Astrocyte (in vitro differentiated cells and primary cell): Measurements from ENCODE around the gene ARPC5. TPM values are rescaled to one million over a fixed set of nuclear protein-coding genes. Genes with fewer than 3 reads are reported as not detected.

ENCODE experiments used
- DNase-seq: peaks from one replicate; pipeline ENCODE4 v3.0.0-alpha.2; 2010; ENCODE audit warnings: low read depth
- FAIRE-seq: peaks from 2 replicates; lab custom pipeline; 2011; peaks lifted over from hg19 to GRCh38; lab: Jason Lieb, UNC
- H2AFZ ChIP-seq: 2 replicates; pipeline ENCODE4 v1.6.0; 2012; ENCODE audit warnings: low read depth, low read length, inconsistent platforms
- H3K27ac ChIP-seq: 2 replicates; pipeline ENCODE4 v1.5.1; 2011; ENCODE audit warnings: low read depth, low read length, inconsistent platforms
- H3K27me3 ChIP-seq: 2 replicates; pipeline ENCODE4 v1.6.0; 2011; ENCODE audit warnings: low read length, inconsistent platforms; ENCODE audit not compliant: insufficient read depth
- H3K36me3 ChIP-seq: 2 replicates; pipeline ENCODE4 v1.5.1; 2011; ENCODE audit warnings: low read length, inconsistent platforms; ENCODE audit not compliant: insufficient read depth
- H3K4me1 ChIP-seq: 2 replicates; pipeline ENCODE4 v1.5.1; 2011; ENCODE audit warnings: low read length, inconsistent platforms; ENCODE audit not compliant: insufficient read depth
- H3K4me2 ChIP-seq: 2 replicates; pipeline ENCODE4 v1.6.0; 2012; ENCODE audit warnings: low read length, inconsistent platforms
- H3K4me3 ChIP-seq: 2 replicates; pipeline ENCODE4 v1.5.1; 2011; ENCODE audit warnings: low read depth, mild to moderate bottlenecking, low read length, inconsistent platforms; ENCODE audit not compliant: insufficient read depth
- H3K79me2 ChIP-seq: 2 replicates; pipeline ENCODE4 v1.6.0; 2012; ENCODE audit warnings: mild to moderate bottlenecking, low read length, inconsistent platforms; ENCODE audit not compliant: insufficient read depth
- H3K9ac ChIP-seq: 2 replicates; pipeline ENCODE4 v1.6.0; 2012; ENCODE audit warnings: mild to moderate bottlenecking, low read length, inconsistent platforms
- H3K9me3 ChIP-seq: 2 replicates; pipeline ENCODE4 v1.5.1; 2012; ENCODE audit warnings: low read depth, mild to moderate bottlenecking, low read length, inconsistent platforms; ENCODE audit not compliant: insufficient read depth
- H4K20me1 ChIP-seq: 2 replicates; pipeline ENCODE4 v1.6.0; 2012; ENCODE audit warnings: low read length, inconsistent platforms; ENCODE audit not compliant: insufficient read depth
- H3K27ac Mint-ChIP-seq: one replicate; pipeline ENCODE4 v1.8.0; 2021; ENCODE audit warnings: mild to moderate bottlenecking, mixed read lengths; ENCODE audit not compliant: unreplicated experiment
- H3K27me3 Mint-ChIP-seq: one replicate; pipeline ENCODE4 v1.8.0; 2021; ENCODE audit warnings: low read depth, mixed read lengths; ENCODE audit not compliant: unreplicated experiment
- H3K36me3 Mint-ChIP-seq: one replicate; pipeline ENCODE4 v1.8.0; 2021; ENCODE audit warnings: low read depth, mixed read lengths; ENCODE audit not compliant: unreplicated experiment
- H3K4me1 Mint-ChIP-seq: one replicate; pipeline ENCODE4 v1.8.0; 2021; ENCODE audit warnings: low read depth, mixed read lengths; ENCODE audit not compliant: unreplicated experiment
- H3K4me3 Mint-ChIP-seq: one replicate; pipeline ENCODE4 v1.8.0; 2021; ENCODE audit warnings: mild to moderate bottlenecking, moderate library complexity, mixed read lengths; ENCODE audit not compliant: unreplicated experiment
- H3K9me3 Mint-ChIP-seq: one replicate; pipeline ENCODE4 v1.8.0; 2021; ENCODE audit warnings: mild to moderate bottlenecking, mixed read lengths; ENCODE audit not compliant: unreplicated experiment
- CTCF ChIP-seq: IDR thresholded peaks from 2 replicates; pipeline ENCODE4 v1.5.1; 2011; ENCODE audit warnings: low read depth, mild to moderate bottlenecking, inconsistent platforms, low read length, moderate library complexity; ENCODE audit not compliant: insufficient read depth
- EZH2 ChIP-seq: IDR thresholded peaks from 2 replicates; pipeline ENCODE4 v1.6.1; 2012; ENCODE audit warnings: mild to moderate bottlenecking, low read length, inconsistent platforms; ENCODE audit not compliant: insufficient read depth
- total RNA-seq: library from RNA; stranded (reverse); gene quantifications from 2 replicates; pipeline ENCODE4 v1.2.1, GENCODE V29; 2021

ARPC5 gene
- total RNA-seq, 1 donor from 2014 or later: 180 TPM

- peaks cover 4% of the 10 kb centered on the region for H3K27me3 Mint-ChIP-seq
- H3K27ac Mint-ChIP-seq: no peak overlapping the region
- no peaks in the 10 kb centered on the region for H4K20me1 ChIP-seq
- H3K9ac ChIP-seq: no peak overlapping the region
- no peak for DNase-seq
- H2AFZ ChIP-seq: no peak overlapping the region
- FAIRE-seq: no peak
- H3K4me1 ChIP-seq: no peaks in the 10 kb centered on the region
- no peak overlapping the region for H3K4me3 ChIP-seq
- no peaks in the 10 kb centered on the region for H3K36me3 ChIP-seq
- H3K9me3 ChIP-seq: no peaks in the 10 kb centered on the region
- H3K4me1 Mint-ChIP-seq: no peaks in the 10 kb centered on the region
- no peak overlapping the region for H3K4me2 ChIP-seq
- no peak overlapping the region for H3K27ac ChIP-seq
- no peaks in the 10 kb centered on the region for H3K36me3 Mint-ChIP-seq
- TF ChIP-seq CTCF (no peak), EZH2 (no peak)
- no peaks in the 10 kb centered on the region for H3K27me3 ChIP-seq
- H3K9me3 Mint-ChIP-seq: no peaks in the 10 kb centered on the region
- H3K79me2 ChIP-seq: no peaks in the 10 kb centered on the region
- no peak overlapping the region for H3K4me3 Mint-ChIP-seq
Measured at GRCh38 chr1:183583466-183583865, 52.1 kb downstream of the ARPC5 start.

GRCh38 chr1:183582021-183582713 lies 53.4 kb downstream of the ARPC5 start:
- no peaks in the 10 kb centered on the region for H3K36me3 Mint-ChIP-seq
- H3K27ac Mint-ChIP-seq: no peak overlapping the region
- H3K9me3 ChIP-seq: no peaks in the 10 kb centered on the region
- no peaks in the 10 kb centered on the region for H3K9me3 Mint-ChIP-seq
- TF ChIP-seq CTCF: no peak
- no peak for TF ChIP-seq EZH2
- no peak overlapping the region for H3K4me2 ChIP-seq
- H2AFZ ChIP-seq: no peak overlapping the region
- no peaks in the 10 kb centered on the region for H3K36me3 ChIP-seq
- no peaks in the 10 kb centered on the region for H4K20me1 ChIP-seq
- H3K79me2 ChIP-seq: no peaks in the 10 kb centered on the region
- FAIRE-seq (no peak), DNase-seq (no peak)
- no peak overlapping the region for H3K4me3 ChIP-seq
- H3K27me3 ChIP-seq: no peaks in the 10 kb centered on the region
- H3K9ac ChIP-seq: no peak overlapping the region
- no peak overlapping the region for H3K4me3 Mint-ChIP-seq
- no peak overlapping the region for H3K27ac ChIP-seq
- no peaks in the 10 kb centered on the region for H3K4me1 ChIP-seq
- H3K27me3 Mint-ChIP-seq: peaks cover 6% of the 10 kb centered on the region
- no peaks in the 10 kb centered on the region for H3K4me1 Mint-ChIP-seq

DNA sequence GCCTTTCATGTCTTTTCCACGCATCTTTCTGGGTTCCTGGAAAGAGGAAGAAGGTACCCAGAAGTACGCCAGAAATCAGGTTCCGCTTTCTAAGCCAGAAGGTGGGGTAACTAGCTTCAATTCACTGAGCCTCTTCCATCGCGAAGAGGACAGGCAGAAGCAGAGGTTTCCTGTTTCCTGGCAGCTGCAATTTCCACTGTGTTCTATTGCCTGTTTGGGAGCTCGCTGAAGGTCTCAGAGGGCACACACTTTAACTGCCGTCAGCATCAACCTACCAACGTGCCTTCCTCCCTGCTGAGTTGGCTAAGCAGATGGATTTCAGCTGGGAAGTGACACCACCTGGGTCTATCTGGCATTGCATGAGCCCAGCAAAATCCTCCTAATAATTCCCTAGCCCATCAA lies 55.3 kb downstream of the ARPC5 start:
- no peak for FAIRE-seq
- no peaks in the 10 kb centered on the region for H3K9me3 ChIP-seq
- H4K20me1 ChIP-seq: no peaks in the 10 kb centered on the region
- no peaks in the 10 kb centered on the region for H3K79me2 ChIP-seq
- Mint-ChIP-seq H3K4me1 (no peaks in the 10 kb centered on the region), H3K9me3 (no peaks in the 10 kb centered on the region), H3K4me3 (no peak overlapping the region), H3K27me3 (peaks cover 19% of the 10 kb centered on the region), H3K36me3 (no peaks in the 10 kb centered on the region), H3K27ac (no peak overlapping the region)
- no peak overlapping the region for H3K4me3 ChIP-seq
- H3K4me2 ChIP-seq: no peak overlapping the region
- H2AFZ ChIP-seq: no peak overlapping the region
- no peaks in the 10 kb centered on the region for H3K4me1 ChIP-seq
- H3K36me3 ChIP-seq: no peaks in the 10 kb centered on the region
- DNase-seq: no peak
- H3K27ac ChIP-seq: no peak overlapping the region
- H3K27me3 ChIP-seq: no peaks in the 10 kb centered on the region
- TF ChIP-seq CTCF (peak; percentile 13), EZH2 (no peak)
- H3K9ac ChIP-seq: no peak overlapping the region
